ENCODE results near the gene FBL.
A peak's percentile ranks its signal among the peaks of the same experiment; 100 is the strongest.
"Not testable (repeated sequence)": the region's sequence is repeated elsewhere in the genome, so short reads cannot be mapped to it uniquely, and the experiment has no call there.

FBL gene

DNA sequence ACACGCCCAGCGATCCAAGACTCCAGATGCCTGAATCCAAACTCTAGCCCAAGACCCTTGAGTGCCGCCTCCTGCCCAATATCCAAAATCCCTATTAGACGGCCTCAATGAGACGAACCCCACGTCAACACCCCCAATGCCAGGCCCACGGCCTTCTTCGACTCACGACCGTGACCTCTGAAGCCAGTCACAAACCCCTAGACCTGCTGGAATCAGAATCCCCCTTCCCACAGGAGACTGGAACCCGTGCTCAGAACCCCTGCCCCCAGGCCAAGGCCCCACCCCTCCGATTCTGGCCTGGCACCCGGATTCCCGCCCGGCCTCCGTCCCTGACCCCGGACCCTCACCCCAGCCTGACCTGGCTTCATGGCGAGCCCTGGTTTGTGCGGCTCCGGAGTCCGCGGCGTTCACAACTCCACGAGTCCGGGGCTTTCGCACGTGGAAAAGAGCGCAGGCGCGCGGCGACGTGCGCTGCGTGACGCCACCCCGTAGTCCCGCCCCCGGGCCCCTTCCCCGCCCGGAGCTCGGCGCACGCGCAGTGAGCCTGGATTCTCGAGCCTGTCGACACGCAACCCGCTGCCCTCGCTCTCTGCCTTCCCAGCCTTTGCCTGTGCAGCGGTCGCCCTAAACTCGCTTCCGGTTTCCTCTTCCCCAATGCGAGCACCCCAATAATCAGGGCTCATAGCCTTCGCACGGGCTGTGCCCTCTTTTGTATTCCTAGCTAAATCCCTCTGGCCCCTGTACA, at the start of gene FBL:
FBL (minus strand) TSS at position 447 of the 745 bp plus-strand sequence; CDS start at position 368, 79 bp downstream.
- DNase-seq (ENCODE audit: low read depth in 3 of 3, low spot score in 1 of 3) = peak; percentile 95 to 99 (median 97)

DNA sequence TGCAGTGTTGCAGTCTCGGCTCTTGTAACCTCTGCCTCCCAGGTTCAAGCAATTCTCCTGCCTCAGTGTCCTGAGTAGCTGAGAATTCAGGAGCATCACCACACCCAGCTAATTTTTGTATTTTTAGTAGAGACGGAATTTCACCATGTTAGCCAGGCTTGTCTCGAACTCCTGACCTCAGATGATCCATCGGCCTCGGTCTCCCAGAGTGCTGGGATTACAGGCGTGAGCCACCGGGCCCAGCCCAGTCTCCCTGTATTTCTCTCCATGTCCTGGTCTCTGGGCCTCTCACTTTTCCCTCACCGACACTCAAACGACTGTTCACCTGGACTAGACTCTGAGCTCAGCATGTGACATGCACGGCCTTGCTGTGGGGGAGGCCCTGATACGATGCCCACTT, 48.9 kb upstream of the FBL start:
- not testable (repeated sequence) for DNase-seq (ENCODE audit: low read depth in 3 of 3, low spot score in 1 of 3)

DNA sequence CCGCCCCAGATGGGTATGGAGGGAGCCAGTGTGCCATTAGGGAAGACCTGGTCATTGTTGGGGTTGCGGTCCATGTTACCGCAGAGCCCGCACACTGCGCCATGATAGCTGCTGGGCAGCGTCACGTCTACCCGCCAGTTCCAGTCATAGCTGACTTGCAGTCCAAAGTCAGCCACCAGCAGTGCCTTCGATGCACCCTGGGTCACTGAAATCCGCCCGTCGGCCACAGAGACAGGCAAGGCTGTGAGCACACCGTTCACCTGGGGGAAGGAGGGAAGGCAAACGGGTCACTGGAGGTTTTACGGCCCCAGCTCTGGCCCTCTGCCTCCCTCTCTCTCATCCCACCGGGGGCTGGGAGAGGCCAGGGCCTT, 48.0 kb upstream of the FBL start:
- not testable (repeated sequence) for DNase-seq (ENCODE audit: low read depth in 3 of 3, low spot score in 1 of 3)

DNA sequence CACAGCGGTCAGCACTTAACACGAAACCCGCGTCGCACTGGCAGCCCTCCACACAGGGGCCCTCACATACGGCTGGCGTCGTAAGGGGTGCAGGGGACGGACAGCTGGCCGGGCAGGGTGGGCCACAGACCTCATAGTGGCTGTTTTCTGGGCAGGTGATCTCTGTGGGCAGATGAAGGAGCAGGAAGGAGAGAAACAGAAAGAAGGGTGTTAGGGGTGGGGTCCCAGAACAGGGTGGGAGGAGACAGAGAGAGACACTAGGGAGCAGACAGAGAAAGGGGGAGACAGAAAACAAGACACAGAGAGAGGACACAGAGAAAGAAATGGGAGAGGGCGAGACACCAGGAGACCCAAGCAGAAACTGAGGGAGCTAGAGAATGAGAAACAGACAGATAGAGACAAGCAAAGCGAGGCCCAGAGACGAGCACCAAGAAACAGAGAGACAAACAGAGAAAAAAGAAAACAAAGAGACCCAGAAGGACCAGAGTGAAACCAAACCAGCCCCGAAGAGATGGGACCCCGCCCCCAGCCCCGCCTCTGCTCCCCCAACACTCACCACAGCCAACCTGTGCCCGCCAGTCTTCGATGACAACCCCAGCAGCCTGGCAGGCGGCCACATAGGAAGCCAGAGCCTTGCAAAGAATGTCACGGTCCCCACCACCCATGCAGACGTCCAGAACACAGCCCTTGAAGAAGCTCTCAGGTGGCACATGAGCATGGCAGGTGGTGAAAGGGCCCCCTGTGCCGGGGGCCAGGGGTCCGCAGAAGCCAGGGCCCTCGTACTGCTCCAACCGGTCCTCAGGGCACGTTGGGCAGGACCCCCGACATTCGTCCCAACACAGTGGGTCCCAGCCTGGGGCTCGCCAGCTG, 47.4 kb upstream of the FBL start:
- peak in 1 of 3 donors; percentile 23 for DNase-seq (ENCODE audit: low read depth in 3 of 3, low spot score in 1 of 3)

DNA sequence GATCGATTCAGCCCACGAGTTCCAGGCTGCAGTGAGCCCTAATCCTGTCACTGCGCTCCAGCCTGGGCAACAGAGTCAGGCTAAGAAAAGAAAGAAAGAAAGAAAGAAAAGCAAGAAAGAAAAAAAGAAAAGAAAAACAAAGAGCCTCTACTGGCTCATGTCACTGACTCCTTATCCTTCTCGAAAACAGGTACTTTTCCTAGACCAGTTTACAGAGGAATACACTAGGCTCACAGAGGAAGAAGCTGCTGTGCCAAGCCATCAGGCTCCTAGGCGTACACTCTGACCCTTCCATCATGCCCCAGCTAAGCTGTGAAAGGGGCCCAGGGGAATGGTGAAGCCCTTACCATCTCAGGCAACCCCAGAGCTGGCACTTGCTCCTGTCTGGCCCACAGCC, 46.3 kb upstream of the FBL start:
- DNase-seq (ENCODE audit: low read depth in 3 of 3, low spot score in 1 of 3) = not testable (repeated sequence)

DNA sequence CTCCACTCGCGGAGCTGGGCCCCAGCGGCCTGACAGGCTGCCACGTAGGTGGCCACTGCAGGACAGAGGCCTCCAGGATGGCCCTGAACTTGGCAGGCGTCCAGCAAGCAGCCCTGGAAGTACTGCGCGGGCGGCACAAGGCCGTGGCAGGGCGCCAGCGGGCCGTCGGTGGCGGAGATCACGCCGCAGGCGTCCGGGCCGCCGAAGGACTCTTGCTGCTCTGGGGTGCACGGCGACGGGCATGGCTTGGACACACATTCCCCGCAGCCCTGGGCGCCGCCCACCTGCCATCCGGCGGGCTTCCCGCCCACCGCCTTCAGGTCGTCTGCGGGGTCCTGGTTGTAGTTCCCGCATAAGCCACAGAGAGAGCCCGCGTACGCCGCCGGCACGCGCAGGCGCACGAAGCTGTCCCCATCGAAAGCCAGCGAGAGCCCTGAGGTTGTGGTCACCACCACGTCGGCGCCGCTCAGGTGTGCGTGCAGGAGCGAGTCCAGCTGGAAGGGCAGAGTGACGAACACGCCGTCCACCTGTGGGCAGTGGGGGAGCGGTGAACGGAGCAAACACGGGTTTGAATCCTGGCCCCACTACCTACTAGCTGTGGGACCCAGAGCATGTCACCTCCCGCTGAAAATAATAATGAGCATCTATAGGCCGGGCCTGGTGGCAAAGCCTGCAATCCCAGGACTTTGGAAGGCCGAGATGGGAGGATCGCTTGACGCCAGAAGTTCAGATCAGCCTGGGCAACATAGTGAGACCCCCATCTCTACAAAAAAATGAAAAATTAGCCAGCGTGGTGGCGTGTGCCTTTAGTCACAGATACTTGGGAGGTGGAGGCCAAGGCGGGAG, 45.7 kb upstream of the FBL start:
- not testable (repeated sequence) for DNase-seq (ENCODE audit: low read depth in 3 of 3, low spot score in 1 of 3)

DNA sequence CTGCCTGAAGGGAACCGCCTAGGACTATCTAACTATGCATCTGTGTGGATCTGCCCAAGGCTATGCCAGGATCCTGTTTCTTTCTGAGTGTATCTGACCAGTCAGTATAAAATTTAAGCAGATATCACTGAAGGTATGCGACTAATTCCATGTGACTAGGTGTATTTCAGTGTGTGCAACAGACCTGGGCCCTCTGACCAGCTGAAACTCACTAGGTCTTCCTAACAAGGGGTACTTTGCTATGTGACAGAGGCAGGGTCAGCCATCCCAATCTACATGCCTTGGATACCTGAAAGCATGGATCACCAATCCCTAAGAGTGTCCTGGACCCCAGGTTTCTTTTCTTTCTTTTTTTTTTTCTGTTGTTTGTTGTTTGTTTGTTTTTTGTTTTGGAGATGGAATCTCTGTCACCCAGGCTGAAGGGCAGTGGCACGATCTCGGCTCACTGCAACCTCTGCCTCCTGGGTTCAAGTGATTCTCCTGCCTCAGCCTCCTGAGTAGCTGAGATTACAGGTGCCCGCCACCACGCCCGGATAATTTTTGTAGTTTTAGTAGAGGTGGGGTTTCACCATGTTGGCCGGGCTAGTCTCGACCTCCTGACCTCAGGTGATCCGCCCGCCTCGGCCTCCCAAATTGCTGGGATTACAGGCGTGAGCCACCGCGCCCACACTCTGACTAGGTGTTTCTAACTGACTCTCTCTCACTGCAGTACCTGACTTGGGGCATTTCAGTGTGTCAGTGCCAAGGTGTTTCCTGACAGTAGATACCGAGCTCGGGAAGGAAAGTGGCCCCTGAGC, 44.8 kb upstream of the FBL start:
- DNase-seq (ENCODE audit: low read depth in 3 of 3, low spot score in 1 of 3) = no peak

DNA sequence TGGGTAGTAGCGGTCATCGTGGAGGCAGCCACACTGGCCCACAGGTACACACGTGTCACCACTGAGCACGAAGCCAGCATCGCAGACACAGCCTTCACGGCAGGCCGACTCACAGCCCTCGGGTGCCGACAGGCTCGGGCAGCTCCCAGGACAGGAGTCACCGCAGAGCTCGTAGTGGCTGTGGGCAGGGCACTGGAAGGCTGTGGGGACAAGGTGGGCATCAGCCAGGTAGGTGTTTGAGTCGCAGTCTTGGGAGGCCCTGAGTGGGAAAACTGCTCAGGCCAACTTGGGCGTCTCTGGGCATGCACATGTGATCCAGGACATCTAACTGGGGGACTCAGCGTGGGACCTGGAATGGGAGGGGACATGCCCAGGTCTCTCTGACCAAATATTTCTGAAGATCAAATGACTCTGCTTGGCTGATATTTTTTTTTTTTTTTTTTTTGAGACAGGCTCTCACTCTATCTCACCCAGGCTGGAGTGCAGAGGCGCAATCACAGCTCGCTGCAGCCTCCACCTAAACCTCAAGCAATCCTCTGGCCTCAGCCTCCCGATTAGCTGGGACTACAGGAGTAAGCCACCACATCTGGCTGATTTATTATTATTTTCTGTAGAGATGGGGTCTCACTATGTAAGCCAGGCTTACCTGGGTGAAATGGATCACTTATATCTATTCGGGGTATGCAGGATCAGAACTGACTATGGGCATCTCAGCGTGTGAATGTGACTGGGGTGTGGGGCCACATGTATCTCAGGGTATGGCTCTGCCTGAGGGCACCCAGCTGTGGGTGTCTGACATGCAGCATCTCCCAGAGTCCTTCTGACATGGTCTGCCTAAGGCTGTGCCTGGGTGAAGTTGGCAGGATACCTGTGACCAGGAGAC, 43.9 kb upstream of the FBL start:
- DNase-seq (ENCODE audit: low read depth in 3 of 3, low spot score in 1 of 3) = not testable (repeated sequence)

DNA sequence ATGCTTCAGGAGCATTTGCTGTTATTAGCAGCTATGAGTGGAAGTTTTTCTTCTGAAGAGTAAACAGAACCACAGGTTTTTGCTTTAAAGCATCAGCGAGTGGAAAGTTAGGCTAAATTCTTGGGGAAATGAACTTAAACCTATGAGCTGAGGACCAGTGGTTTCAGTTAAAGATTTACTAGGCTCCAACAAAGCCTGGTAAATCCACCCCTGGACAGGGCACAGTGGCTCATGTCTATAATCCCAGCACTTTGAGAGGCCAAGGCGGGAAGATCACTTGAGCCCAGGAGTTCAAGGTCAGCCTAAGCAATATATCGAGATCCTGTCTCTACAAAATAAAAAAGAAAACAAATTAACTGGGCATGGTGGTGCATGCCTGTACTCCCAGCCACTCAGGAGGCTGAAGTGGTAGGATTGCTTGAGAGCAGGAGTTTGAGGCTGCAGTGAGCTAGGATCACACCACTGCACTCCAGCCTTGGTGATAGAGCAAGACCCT, 41.3 kb upstream of the FBL start:
- DNase-seq (ENCODE audit: low read depth in 3 of 3, low spot score in 1 of 3) = not testable (repeated sequence)

DNA sequence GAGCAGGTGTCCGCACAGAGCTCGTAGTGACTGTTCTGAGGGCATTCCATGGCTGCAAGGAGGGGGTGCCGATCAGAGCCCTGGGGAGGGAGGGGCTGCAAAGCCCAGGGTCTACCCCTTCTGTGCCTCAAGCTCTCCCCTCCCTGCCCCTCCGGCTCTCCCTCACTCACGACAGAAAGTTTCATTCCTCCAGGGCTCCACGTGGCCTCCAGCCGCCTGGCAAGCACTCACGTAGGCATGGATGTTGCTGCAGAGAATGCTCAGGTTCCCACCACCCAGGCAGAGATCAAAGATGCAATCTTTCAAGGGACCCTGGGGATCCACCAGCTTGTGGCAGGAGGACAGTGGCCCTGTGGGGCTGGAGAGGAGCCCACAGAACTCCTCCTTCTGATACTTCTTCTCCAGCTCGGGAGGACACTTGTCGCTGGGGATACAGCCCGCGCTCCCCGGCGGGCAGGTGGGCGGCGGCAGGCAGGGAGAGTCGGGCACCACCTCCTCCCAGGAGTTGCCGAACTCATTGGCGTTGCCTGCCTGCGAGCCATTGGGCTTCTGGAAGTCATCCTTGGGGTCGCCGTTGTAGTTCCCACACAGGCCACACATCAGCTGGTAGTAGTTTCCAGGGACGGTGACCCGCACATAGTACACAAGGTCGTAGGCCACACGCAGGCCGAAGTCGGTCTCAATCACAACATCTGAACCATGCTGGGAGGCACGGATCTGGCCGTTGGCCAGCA, 39.8 kb upstream of the FBL start:
- DNase-seq (ENCODE audit: low read depth in 3 of 3, low spot score in 1 of 3) = not testable (repeated sequence)

DNA sequence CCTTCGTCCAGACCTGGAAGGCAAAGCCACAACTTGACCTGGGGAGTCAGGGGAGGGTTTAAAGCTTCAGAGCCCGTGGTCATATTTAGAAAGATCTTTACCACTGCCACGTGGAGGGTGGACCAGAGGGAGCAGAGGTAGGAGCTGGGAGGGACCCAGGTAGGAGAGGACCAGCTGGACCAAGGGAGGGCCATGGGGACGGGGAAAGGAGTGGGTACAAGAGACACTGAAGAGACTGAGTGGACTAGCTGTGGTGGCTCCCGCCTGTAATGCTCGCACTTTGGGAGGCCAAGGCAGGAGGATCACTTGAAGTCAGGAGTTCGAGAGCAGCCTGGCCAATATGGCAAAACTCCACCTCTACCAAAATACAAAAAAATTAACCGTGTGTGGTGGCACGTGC, 38.5 kb upstream of the FBL start:
- not testable (repeated sequence) for DNase-seq (ENCODE audit: low read depth in 3 of 3, low spot score in 1 of 3)

DNA sequence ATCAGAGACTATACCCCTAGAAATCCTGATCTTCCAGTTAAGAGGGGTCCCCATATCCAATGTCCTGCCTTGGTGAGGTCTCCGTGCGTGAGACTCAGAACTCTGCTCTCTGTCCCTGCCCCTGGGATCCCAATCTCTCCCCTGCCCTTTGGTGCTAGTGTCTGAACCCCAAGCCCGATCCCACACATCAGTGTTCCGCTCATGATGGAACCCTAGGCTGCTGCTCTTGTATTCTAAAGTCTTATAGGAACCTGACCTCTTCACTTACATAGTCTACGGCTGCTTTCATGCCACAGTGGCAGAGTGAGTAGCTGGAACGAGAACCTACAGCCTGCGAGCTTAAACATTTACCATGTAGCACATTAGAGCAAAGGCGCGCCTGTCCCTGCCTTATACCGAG, 36.5 kb upstream of the FBL start:
- not testable (repeated sequence) for DNase-seq (ENCODE audit: low read depth in 3 of 3, low spot score in 1 of 3)

DNA sequence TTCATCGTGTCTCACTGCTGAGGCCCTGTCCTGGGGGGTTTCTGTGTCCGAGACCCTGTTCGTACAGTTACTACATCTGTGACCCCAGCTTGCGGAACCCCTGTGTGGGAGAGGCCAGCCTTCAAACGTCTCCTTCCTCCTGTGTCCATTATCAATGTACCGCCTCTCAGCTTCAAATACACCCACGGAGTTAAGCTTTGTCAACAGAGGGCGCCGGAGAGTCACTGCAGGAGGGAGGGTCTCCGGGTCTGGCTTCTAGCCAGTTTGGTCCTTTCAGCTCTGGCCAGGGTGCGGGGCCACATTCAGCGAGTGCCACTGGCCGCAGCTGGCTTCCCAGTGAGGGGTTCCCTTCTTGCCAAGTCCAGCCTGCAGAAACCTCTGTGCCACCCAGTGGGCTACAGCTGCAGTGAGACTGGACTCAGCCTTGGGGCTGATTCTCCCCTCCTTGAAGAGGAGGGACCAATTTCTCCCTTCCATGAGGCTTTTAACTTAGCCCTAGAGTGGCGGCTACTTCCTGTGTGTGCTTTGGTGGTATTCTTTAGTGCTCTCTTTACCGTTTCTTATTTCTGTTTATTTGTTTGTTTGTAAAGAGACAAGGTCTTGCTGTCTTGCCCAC, 35.4 kb upstream of the FBL start:
- not testable (repeated sequence) for DNase-seq (ENCODE audit: low read depth in 3 of 3, low spot score in 1 of 3)

DNA sequence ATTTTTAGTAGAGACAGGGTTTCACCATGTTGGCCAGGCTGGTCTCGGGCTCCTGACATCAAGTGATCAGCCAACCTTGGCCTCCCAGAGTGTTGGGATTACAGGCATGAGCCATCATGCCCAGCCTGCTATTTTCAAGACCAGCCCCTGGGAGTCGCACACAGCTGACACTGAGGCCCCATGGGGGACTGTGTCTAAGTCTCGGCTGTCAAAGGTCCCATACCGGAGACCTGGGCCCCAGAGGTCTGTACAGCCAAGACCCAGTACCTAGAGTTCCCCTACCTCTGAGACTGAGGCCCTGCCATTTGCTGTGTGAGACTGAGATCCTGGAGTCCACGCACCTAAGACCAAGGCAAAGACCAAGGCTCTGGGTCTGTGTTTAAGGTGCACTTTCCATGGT, 34.1 kb upstream of the FBL start:
- DNase-seq (ENCODE audit: low read depth in 3 of 3, low spot score in 1 of 3) = not testable (repeated sequence)

DNA sequence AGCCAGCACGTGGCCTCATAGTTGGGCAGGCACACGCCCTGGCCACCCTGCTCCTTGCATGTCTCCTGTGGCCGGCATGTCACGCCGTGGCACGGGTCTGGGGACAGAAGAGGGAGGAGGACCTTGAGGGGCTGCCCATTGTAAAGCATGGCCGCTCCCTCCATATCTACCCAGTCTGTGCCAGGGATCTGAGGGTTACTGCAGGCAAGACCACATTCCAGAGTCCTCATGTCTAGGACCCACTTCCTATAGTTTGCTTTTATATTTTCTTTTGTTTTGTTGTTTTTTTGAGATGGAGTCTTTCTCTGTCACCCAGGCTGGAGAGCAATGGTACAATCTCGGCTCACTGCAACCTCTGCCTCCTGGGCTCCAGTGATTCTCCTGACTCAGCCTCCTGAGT, 33.6 kb upstream of the FBL start:
- not testable (repeated sequence) for DNase-seq (ENCODE audit: low read depth in 3 of 3, low spot score in 1 of 3)

DNA sequence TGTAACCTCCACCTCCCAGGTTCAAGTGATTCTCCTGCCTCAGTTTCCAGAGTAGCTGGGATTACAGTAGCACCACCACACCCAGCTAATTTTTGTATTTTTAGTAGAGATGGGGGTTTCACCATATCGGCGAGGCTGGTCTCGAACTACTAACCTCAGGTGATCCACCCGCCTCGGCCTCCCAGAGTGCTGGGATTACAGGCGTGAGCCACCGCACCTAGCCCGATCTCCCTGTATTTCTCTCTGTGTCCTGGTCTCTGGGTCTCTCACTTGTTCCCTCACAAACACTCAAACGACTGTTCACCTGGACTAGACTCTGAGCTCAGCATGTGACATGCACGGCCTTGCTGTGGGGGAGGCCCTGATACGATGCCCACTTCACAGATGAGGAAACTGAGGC, 32.7 kb upstream of the FBL start:
- not testable (repeated sequence) for DNase-seq (ENCODE audit: low read depth in 3 of 3, low spot score in 1 of 3)

DNA sequence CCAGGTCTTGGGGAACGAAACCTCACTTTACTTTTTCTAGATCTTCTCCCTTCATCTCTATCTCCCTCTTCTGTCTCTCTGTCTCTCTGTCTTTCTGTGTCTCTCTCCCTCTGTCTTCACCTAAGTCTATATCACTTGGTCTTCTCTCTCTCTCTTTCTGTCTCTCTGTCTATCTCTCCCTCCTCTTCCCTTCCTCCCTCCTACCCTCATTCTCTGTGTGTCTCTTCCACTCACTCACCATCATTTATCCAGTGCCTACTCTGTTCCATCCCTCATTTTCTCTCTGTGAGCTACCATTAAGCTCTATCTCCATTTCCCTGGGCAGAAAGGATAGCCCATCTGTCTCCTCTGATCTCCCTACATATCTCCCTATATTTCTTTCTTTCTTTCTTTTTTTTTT, 32.2 kb upstream of the FBL start:
- DNase-seq (ENCODE audit: low read depth in 3 of 3, low spot score in 1 of 3) = no peak

DNA sequence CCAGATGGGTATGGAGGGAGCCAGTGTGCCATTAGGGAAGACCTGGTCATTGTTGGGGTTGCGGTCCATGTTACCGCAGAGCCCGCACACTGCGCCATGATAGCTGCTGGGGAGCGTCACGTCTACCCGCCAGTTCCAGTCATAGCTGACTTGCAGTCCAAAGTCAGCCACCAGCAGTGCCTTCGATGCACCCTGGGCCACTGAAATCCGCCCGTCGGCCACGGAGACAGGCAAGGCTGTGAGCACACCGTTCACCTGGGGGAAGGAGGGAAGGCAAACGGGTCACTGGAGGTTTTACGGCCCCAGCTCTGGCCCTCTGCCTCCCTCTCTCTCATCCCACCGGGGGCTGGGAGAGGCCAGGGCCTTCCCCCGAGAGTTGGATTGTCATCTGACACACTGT, 31.8 kb upstream of the FBL start:
- not testable (repeated sequence) for DNase-seq (ENCODE audit: low read depth in 3 of 3, low spot score in 1 of 3)

Measured in stimulated activated CD4-positive, alpha-beta T cell treated with anti-CD3 and anti-CD28 coated beads, TNF-alpha, amount 100 ng/mL, for 1 hour (primary cell).